Measurements from ENCODE around the gene HOXB5.

- no peak for TF ChIP-seq POLR2A (IDR thresholded peaks at IDR 0.05)
- TF ChIP-seq, protein P1, sequence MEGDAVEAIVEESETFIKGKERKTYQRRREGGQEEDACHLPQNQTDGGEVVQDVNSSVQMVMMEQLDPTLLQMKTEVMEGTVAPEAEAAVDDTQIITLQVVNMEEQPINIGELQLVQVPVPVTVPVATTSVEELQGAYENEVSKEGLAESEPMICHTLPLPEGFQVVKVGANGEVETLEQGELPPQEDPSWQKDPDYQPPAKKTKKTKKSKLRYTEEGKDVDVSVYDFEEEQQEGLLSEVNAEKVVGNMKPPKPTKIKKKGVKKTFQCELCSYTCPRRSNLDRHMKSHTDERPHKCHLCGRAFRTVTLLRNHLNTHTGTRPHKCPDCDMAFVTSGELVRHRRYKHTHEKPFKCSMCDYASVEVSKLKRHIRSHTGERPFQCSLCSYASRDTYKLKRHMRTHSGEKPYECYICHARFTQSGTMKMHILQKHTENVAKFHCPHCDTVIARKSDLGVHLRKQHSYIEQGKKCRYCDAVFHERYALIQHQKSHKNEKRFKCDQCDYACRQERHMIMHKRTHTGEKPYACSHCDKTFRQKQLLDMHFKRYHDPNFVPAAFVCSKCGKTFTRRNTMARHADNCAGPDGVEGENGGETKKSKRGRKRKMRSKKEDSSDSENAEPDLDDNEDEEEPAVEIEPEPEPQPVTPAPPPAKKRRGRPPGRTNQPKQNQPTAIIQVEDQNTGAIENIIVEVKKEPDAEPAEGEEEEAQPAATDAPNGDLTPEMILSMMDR (IDR thresholded peaks at IDR 0.05): no peak
- no peak for TF ChIP-seq POLR2AphosphoS5 (IDR thresholded peaks at IDR 0.05)
- no peak for TF ChIP-seq EP300 (IDR thresholded peaks at IDR 0.05)
These were observed 40.4 kb downstream of the HOXB5 start for GRCh38 chr17:48553190-48553547.

All from upper lobe of left lung (tissue), 4 donors.